Gastrocnemius medialis (tissue), 4 donors: ENCODE measurements around the gene THEM4. TPM values are rescaled to one million over a fixed set of nuclear protein-coding genes. Genes with fewer than 3 reads are reported as not detected.
"Not testable (repeated sequence)": the region's sequence is repeated elsewhere in the genome, so short reads cannot be mapped to it uniquely, and the experiment has no call there.

Source experiments
- ATAC-seq, 2 donors: fragments of 150-250 bp; one replicate each; pipeline ENCODE4 v1.9.1; 2016
- DNase-seq, 2 donors: peaks; one replicate each; pipeline ENCODE4 v3.0.0-alpha.2; 2019
- H3K27ac ChIP-seq, 4 donors: fragments of 200-600 bp; sonication (generic); 1 replicate in 1 of 4; 2 replicates in 3 of 4; pipeline ENCODE4 v1.5.1; 2016 to 2018; ENCODE audit warnings: mild to moderate bottlenecking in 2 of 4, moderate library complexity in 1 of 4
- H3K27me3 ChIP-seq, 3 donors: fragments of 200-600 bp; sonication (generic) in 2 of 3; 1 replicate in 1 of 3; 2 replicates in 2 of 3; pipeline versions ENCODE4 v1.5.1 to v1.6.0; 2016 to 2019; ENCODE audit warnings: mild to moderate bottlenecking in 1 of 3, moderate library complexity in 1 of 3
- H3K36me3 ChIP-seq, 2 donors: fragments of 200-600 bp; sonication (generic) in 1 of 2; one replicate each; pipeline ENCODE4 v1.5.1; 2017 to 2018
- H3K4me1 ChIP-seq, 2 donors: fragments of 200-600 bp; sonication (generic) in 1 of 2; one replicate each; pipeline ENCODE4 v1.5.1; 2016 to 2017; ENCODE audit warnings: mild to moderate bottlenecking in 2 of 2
- H3K4me3 ChIP-seq, 4 donors: fragments of 200-600 bp; sonication (generic) in 3 of 4; 1 replicate in 1 of 4; 2 replicates in 3 of 4; pipeline ENCODE4 v1.5.1; 2016 to 2019; ENCODE audit warnings: mild to moderate bottlenecking in 2 of 4
- H3K9me3 ChIP-seq, 3 donors: fragments of 200-600 bp; sonication (generic) in 2 of 3; 1 replicate in 1 of 3; 2 replicates in 2 of 3; pipeline ENCODE4 v1.5.1; 2016 to 2019
- POLR2A ChIP-seq, 2 donors: fragments of 450-650 bp; IDR thresholded peaks; one replicate each; pipeline ENCODE4 v1.6.1; 2017; ENCODE audit warnings: antibody characterized with exemption in 2 of 2, mild to moderate bottlenecking in 2 of 2, moderate library complexity in 2 of 2
- in situ Hi-C, 4 donors: fragments of 200-750 bp; cut with MboI; loops; one replicate each; pipeline versions ENCODE4 v1.15.0 to v1.8.0; 2017; ENCODE audit warnings: low sequenced_read_pairs in 4 of 4
- intact Hi-C: fragments of 100-400 bp; cut with DNase I; formaldehyde crosslinking; loops from one replicate; pipeline ENCODE4 v1.15.1; 2023; ENCODE audit warnings: low total_unique reads
- total RNA-seq, 4 donors: library from RNA; depleted of rRNA; stranded (reverse); fragments of >200 nt; gene quantifications; one replicate each; pipeline versions ENCODE4 v1.1.0 to v1.2.3, GENCODE V29; 2016
- TF ChIP-seq, protein P1 (sequence below), 5 experiments: fragments of 450-650 bp in 3 of 5; fragments of 200-600 bp in 2 of 5; sonication (generic) in 2 of 5; IDR thresholded peaks in 4 of 5; conservative IDR thresholded peaks in 1 of 5; 1 replicate in 4 of 5; 2 replicates in 1 of 5; pipeline ENCODE4 v1.5.1; 2016 to 2019; ENCODE audit warnings: antibody characterized with exemption in 5 of 5, mild to moderate bottlenecking in 3 of 5, moderate library complexity in 3 of 5

THEM4 gene
- total RNA-seq, 4 donors from 2014 or later, result 7.7 to 21.8 (median 9.6) TPM

DNA sequence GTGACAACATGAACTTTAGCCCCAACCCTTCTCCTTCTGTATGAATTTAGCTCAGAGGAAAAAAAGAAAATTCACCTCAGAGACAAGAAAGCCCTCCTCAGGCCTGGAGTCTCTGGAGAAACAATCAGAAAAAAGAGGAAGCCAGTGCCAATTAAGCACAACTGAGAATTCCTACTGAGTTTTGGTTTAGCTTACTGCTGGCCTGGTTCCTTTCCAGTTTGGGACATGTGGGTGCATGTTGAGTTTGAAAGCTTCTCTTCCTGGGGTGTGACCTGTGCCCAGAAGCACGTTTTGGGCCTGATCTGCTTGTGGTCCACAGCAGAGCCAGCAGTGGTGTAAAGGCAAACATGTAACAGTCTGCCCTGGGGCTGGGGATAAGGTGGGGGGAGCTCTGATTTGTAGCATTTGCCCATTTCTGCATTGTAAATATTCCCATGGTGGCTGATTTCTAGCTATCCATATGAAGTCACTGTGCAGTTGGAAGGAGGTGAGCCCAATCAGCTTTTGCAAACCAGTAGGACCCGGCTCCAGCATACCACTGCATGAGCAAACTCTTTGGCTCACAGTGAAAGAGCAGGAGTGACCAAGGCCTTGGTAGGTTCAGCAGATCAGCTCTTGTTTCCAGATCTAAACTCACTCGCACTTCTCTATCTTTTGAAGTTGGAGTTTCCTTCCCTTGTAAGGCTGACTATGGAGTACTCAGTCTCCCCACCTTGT is 51.1 kb downstream of the THEM4 start:
- intact Hi-C loops (no loop called here), in situ Hi-C loops (no loop called here)
- Histone ChIP-seq H3K36me3 (no peaks in the 10 kb centered on the region), H3K4me1 (no peaks in the 10 kb centered on the region), H3K27ac (no peak overlapping the region), H3K9me3 (no peaks in the 10 kb centered on the region), H3K27me3 (no peaks in the 10 kb centered on the region), H3K4me3 (no peak overlapping the region)
- no peak for TF ChIP-seq POLR2A (IDR thresholded peaks at IDR 0.05)
- TF ChIP-seq, protein P1, sequence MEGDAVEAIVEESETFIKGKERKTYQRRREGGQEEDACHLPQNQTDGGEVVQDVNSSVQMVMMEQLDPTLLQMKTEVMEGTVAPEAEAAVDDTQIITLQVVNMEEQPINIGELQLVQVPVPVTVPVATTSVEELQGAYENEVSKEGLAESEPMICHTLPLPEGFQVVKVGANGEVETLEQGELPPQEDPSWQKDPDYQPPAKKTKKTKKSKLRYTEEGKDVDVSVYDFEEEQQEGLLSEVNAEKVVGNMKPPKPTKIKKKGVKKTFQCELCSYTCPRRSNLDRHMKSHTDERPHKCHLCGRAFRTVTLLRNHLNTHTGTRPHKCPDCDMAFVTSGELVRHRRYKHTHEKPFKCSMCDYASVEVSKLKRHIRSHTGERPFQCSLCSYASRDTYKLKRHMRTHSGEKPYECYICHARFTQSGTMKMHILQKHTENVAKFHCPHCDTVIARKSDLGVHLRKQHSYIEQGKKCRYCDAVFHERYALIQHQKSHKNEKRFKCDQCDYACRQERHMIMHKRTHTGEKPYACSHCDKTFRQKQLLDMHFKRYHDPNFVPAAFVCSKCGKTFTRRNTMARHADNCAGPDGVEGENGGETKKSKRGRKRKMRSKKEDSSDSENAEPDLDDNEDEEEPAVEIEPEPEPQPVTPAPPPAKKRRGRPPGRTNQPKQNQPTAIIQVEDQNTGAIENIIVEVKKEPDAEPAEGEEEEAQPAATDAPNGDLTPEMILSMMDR (IDR thresholded peaks at IDR 0.05 in 4 of 5, conservative IDR thresholded peaks at IDR 0.05 in 1 of 5), result no peak
- ATAC-seq (no peak), DNase-seq (no peak)

DNA sequence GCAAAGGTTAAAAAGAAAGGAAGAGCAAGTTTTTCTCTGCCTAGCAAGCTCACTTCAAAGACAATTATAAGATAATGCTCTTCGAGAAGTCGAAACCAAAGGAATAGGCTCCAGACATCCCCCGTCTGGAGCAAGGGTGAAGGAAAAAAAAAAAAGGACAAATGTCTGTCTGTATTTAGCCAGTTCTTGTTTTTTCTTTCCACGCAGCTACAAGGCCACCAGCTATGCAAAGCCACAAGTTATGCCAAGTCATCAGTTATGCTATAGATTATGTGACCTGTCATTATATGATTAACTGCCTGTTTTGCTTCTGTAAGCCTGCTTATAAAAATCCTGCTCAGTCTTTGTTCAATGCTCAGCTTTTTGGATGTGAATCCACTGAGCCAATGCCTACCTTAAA is 53.4 kb downstream of the THEM4 start:
- DNase-seq (no peak), ATAC-seq (no peak)
- intact Hi-C loops, result no loop called here
- H3K27me3 ChIP-seq, result peaks cover 0 to 11% (median 0%) of the 10 kb centered on the region in 3 donors
- no peak overlapping the region for H3K4me3 ChIP-seq
- no peak overlapping the region for H3K27ac ChIP-seq
- H3K9me3 ChIP-seq, result no peaks in the 10 kb centered on the region
- in situ Hi-C loops, result no loop called here
- TF ChIP-seq POLR2A (IDR thresholded peaks at IDR 0.05), result no peak
- TF ChIP-seq, protein P1 (IDR thresholded peaks at IDR 0.05 in 4 of 5, conservative IDR thresholded peaks at IDR 0.05 in 1 of 5), result no peak
- no peaks in the 10 kb centered on the region for H3K36me3 ChIP-seq
- no peaks in the 10 kb centered on the region for H3K4me1 ChIP-seq

DNA sequence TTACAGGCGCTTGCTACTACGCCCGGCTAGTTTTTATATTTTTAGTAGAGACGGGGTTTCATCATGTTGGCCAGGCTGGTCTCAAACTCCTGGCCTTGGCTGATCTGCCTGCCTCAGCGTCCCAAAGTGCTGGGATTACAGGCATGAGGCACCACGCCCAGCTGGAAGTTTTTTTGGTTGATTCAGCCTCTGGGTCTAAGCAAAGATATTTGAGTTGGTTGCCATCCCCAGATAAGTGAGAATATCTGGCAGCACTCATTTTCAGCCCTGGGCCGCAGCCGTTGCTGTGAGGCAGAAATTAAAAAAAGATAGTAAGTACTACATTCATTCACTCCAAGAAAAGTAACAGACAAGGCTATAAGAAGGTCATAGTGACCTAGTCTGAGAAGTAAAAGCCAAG is 53.8 kb downstream of the THEM4 start:
- H3K9me3 ChIP-seq, H3K36me3 ChIP-seq, ATAC-seq, H3K4me3 ChIP-seq, intact Hi-C loops, H3K4me1 ChIP-seq, in situ Hi-C loops, DNase-seq, H3K27ac ChIP-seq: not testable (repeated sequence)
- peaks cover 0 to 11% (median 0%) of the 10 kb centered on the region in 3 donors for H3K27me3 ChIP-seq

DNA sequence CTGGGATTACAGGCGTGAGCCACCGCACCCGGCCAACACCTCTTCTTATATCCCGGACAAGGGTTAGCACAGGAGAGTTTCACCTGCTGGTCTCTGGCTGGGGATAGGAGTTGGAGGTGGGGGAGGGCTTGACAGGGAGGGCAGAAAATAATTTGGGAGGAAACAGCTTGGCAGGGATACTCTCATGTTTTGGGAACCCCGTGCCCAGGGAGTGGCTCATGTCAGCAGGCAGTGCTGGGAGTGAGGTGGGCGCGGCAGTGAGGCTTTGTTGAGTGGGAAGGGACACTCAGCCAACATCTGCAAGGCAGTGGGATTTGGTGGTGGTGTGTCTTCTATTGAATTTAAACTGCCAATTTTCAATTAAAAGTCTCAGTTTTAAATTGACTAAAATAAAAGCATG is 54.7 kb downstream of the THEM4 start:
- no peaks in the 10 kb centered on the region for H3K9me3 ChIP-seq
- TF ChIP-seq, protein P1 (IDR thresholded peaks at IDR 0.05 in 4 of 5, conservative IDR thresholded peaks at IDR 0.05 in 1 of 5), result no peak
- no peak for TF ChIP-seq POLR2A (IDR thresholded peaks at IDR 0.05)
- intact Hi-C loops, result no loop called here
- H3K4me1 ChIP-seq, result no peaks in the 10 kb centered on the region
- ATAC-seq (no peak), DNase-seq (no peak)
- H3K27me3 ChIP-seq, result peaks cover 0 to 11% (median 0%) of the 10 kb centered on the region in 3 donors
- H3K27ac ChIP-seq, result no peak overlapping the region
- H3K4me3 ChIP-seq, result no peak overlapping the region
- no peaks in the 10 kb centered on the region for H3K36me3 ChIP-seq
- in situ Hi-C loops, result no loop called here

DNA sequence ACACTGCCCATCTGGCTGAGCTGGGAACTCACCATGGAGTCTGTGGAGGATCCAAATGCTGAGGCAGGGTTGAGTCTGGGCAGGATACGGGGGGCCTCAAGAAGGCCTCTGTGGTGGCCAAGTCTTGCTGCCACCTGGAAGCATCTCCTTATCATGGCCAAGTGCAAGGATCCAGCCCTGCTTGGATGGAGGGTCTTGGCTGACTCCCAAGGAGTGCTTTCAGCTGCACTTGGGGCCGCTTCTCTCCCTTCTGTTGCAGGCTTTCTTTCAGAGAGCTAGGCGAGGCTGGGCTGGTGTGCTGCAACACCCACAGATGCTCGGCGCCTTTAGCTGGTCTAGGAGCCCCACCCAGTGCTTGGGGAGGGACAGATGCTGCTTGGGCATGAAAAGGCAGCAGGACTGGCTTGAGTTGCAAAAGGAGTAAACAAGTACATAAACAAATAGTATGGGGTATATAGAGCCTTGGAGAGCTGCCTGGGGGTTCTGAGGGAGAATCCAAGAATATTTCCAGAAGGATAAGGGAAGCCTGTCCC is 55.8 kb downstream of the THEM4 start, which contains the start of gene THEM5:
THEM5 (minus strand) TSS at position 302 of the 533 bp plus-strand sequence; CDS start at position 155, 147 bp downstream.
- no peak for ATAC-seq
- in situ Hi-C loops, result no loop called here
- Histone ChIP-seq H3K4me1 (no peaks in the 10 kb centered on the region), H3K4me3 (no peak within 1 kb of the TSS), H3K9me3 (no peaks in the 10 kb centered on the region), H3K36me3 (no peaks in the 10 kb centered on the region), H3K27me3 (peaks cover 0 to 11% (median 4%) of the 10 kb centered on the region in 3 donors), H3K27ac (no peak within 1 kb of the TSS)
- intact Hi-C loops, result no loop called here
- no peak for TF ChIP-seq POLR2A (IDR thresholded peaks at IDR 0.05)
- TF ChIP-seq, protein P1 (IDR thresholded peaks at IDR 0.05 in 4 of 5, conservative IDR thresholded peaks at IDR 0.05 in 1 of 5), result no peak
- DNase-seq, result no peak
